Testis (tissue), 2 donors: ENCODE data around the gene OLFML2B.

Experiments
- POLR2A ChIP-seq: fragments of 450-650 bp; IDR thresholded peaks from one replicate; pipeline ENCODE4 v1.6.1; 2017; ENCODE audit warnings: antibody characterized with exemption, mild to moderate bottlenecking, moderate library complexity
- TF ChIP-seq, protein P1 (sequence below), 3 experiments: fragments of 450-650 bp in 2 of 3; fragments of 200-600 bp in 1 of 3; sonication (generic) in 1 of 3; IDR thresholded peaks; one replicate each; pipeline ENCODE4 v1.5.1; 2016 to 2019; ENCODE audit warnings: antibody characterized with exemption in 3 of 3, mild to moderate bottlenecking in 2 of 3, moderate library complexity in 1 of 3

DNA sequence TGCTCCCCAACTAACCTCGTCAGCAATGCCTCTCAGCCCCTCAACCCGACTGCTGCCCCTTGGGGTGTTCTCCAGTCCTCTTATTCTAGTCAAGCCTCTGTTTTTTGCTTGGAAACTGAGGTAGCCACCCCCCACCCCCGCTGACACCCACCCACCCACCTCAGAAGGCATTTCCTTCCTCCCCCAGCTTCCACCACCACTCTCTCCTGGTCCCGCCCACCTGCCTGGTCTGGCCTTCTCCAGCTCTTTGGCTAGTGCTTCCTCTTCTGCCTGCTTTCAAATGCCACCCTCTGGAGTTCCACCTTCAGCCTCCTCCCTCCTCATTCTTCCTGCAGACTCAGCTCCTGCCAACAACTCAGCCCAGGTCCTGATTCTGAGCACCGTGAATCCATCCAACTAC, 35.3 kb downstream of the OLFML2B start:
- TF ChIP-seq, protein P1, sequence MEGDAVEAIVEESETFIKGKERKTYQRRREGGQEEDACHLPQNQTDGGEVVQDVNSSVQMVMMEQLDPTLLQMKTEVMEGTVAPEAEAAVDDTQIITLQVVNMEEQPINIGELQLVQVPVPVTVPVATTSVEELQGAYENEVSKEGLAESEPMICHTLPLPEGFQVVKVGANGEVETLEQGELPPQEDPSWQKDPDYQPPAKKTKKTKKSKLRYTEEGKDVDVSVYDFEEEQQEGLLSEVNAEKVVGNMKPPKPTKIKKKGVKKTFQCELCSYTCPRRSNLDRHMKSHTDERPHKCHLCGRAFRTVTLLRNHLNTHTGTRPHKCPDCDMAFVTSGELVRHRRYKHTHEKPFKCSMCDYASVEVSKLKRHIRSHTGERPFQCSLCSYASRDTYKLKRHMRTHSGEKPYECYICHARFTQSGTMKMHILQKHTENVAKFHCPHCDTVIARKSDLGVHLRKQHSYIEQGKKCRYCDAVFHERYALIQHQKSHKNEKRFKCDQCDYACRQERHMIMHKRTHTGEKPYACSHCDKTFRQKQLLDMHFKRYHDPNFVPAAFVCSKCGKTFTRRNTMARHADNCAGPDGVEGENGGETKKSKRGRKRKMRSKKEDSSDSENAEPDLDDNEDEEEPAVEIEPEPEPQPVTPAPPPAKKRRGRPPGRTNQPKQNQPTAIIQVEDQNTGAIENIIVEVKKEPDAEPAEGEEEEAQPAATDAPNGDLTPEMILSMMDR (IDR thresholded peaks at IDR 0.05): no peak
- no peak for TF ChIP-seq POLR2A
